CD4-positive, alpha-beta T cell (primary cell): ENCODE results near the gene PPFIBP2. TPM values are rescaled to one million over a fixed set of nuclear protein-coding genes. Genes with fewer than 3 reads are reported as not detected.

Experiments
- ATAC-seq: fragments of 200-7000 bp; cut with Tn5 transposase; one replicate; pipeline ENCODE4 v1.10.0; 2022; ENCODE audit warnings: mild to moderate bottlenecking; ENCODE audit not compliant: poor library complexity
- CTCF ChIA-PET: fragments of 350-600 bp; sonication (Branson Sonifier 250); formaldehyde crosslinking; loops from one replicate; lab custom pipeline; 2021; ENCODE audit warnings: antibody characterized with exemption, inconsistent platforms; lab: Charles Lee
- POLR2A ChIA-PET: fragments of 350-600 bp; sonication (Branson Sonifier 250); formaldehyde crosslinking; loops from one replicate; lab custom pipeline; 2021; ENCODE audit warnings: antibody characterized with exemption, inconsistent platforms; lab: Charles Lee
- DNase-seq, 14 experiments: peaks; one replicate each; pipeline ENCODE4 v3.0.0-alpha.2; 2013 to 2020; ENCODE audit warnings: mixed read lengths in 2 of 14
- H3K27ac ChIP-seq, 2 donors: one replicate each; pipeline versions ENCODE4 v1.5.1 to v1.7.0; 2013; ENCODE audit warnings: low read length in 2 of 2, low read depth in 1 of 2, mild to moderate bottlenecking in 1 of 2
- H3K27me3 ChIP-seq, 2 experiments: 1 replicate in 1 of 2; 2 replicates in 1 of 2; pipeline versions ENCODE4 v1.6.1 to v1.7.0; 2013; ENCODE audit warnings: low read length in 2 of 2, control low read depth in 1 of 2, mild to moderate bottlenecking in 1 of 2, moderate library complexity in 1 of 2; ENCODE audit not compliant: insufficient read depth in 2 of 2, control insufficient read depth in 1 of 2
- H3K36me3 ChIP-seq: one replicate; pipeline ENCODE4 v1.6.1; 2013; ENCODE audit warnings: low read length, control low read depth; ENCODE audit not compliant: insufficient read depth
- H3K4me1 ChIP-seq: one replicate; pipeline ENCODE4 v1.6.1; 2013; ENCODE audit warnings: low read length, control low read depth; ENCODE audit not compliant: insufficient read depth
- H3K4me3 ChIP-seq: one replicate; pipeline ENCODE4 v1.5.1; 2013; ENCODE audit warnings: mild to moderate bottlenecking, low read length, moderate library complexity
- H3K9me3 ChIP-seq, 2 experiments: 1 replicate in 1 of 2; 2 replicates in 1 of 2; pipeline versions ENCODE4 v1.6.1 to v1.7.0; 2013; ENCODE audit warnings: low read length in 2 of 2, mild to moderate bottlenecking in 2 of 2, control low read depth in 1 of 2, moderate library complexity in 1 of 2; ENCODE audit not compliant: control insufficient read depth in 1 of 2, insufficient read depth in 1 of 2
- H3K27ac Mint-ChIP-seq: one replicate; pipeline ENCODE4 v1.8.0; 2020; ENCODE audit warnings: mixed read lengths
- H3K27me3 Mint-ChIP-seq: one replicate; pipeline ENCODE4 v1.8.0; 2021; ENCODE audit warnings: mixed read lengths
- H3K36me3 Mint-ChIP-seq: one replicate; pipeline ENCODE4 v1.8.0; 2021; ENCODE audit warnings: low read depth, mixed read lengths
- H3K4me1 Mint-ChIP-seq: one replicate; pipeline ENCODE4 v1.8.0; 2021; ENCODE audit warnings: low read depth, mixed read lengths
- H3K4me3 Mint-ChIP-seq: one replicate; pipeline ENCODE4 v1.8.0; 2020; ENCODE audit warnings: mild to moderate bottlenecking, mixed read lengths
- H3K9me3 Mint-ChIP-seq: one replicate; pipeline ENCODE4 v1.8.0; 2020; ENCODE audit warnings: mixed read lengths
- intact Hi-C, 2 experiments: fragments of 100-400 bp; cut with DNase I in 1 of 2; cut with micrococcal nuclease in 1 of 2; formaldehyde crosslinking; loops; one replicate each; pipeline versions ENCODE4 v1.15.1 to v1.9.0; 2023 to 2025; cut with DNase I, micrococcal nuclease
- total RNA-seq, 174 experiments: library from RNA in 2 of 174; stranded (reverse) in 2 of 174; gene quantifications; one replicate each; pipeline ENCODE4 v1.2.3 and lab custom pipeline; 2021 to 2026
- TF ChIP-seq, protein P1 (sequence below): fragments of 200-600 bp; IDR thresholded peaks from one replicate; pipeline ENCODE4 v1.8.0; 2022; ENCODE audit warnings: antibody characterized with exemption, mild to moderate bottlenecking

PPFIBP2 gene
- total RNA-seq, 2 experiments from 2014 or later = 27.0 to 35.9 TPM

- no peak overlapping the region for H3K4me3 ChIP-seq
- H3K27me3 ChIP-seq = no peaks in the 10 kb centered on the region
- ATAC-seq = peak; percentile 55
- H3K4me1 ChIP-seq = no peaks in the 10 kb centered on the region
- H3K27me3 Mint-ChIP-seq = no peaks in the 10 kb centered on the region
- H3K9me3 Mint-ChIP-seq = no peaks in the 10 kb centered on the region
- no peak overlapping the region for H3K4me3 Mint-ChIP-seq
- intact Hi-C loops = no loop called here
- no peak overlapping the region for H3K27ac Mint-ChIP-seq
- no peak overlapping the region for H3K27ac ChIP-seq
- TF ChIP-seq, protein P1, sequence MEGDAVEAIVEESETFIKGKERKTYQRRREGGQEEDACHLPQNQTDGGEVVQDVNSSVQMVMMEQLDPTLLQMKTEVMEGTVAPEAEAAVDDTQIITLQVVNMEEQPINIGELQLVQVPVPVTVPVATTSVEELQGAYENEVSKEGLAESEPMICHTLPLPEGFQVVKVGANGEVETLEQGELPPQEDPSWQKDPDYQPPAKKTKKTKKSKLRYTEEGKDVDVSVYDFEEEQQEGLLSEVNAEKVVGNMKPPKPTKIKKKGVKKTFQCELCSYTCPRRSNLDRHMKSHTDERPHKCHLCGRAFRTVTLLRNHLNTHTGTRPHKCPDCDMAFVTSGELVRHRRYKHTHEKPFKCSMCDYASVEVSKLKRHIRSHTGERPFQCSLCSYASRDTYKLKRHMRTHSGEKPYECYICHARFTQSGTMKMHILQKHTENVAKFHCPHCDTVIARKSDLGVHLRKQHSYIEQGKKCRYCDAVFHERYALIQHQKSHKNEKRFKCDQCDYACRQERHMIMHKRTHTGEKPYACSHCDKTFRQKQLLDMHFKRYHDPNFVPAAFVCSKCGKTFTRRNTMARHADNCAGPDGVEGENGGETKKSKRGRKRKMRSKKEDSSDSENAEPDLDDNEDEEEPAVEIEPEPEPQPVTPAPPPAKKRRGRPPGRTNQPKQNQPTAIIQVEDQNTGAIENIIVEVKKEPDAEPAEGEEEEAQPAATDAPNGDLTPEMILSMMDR = peak; percentile 27
- no peaks in the 10 kb centered on the region for H3K36me3 ChIP-seq
- ChIA-PET POLR2A (no interaction called here), CTCF (interaction anchor here (2.2 kb wide), 1 partner anchor 36 kb away, joined by 4 read pairs; no protein-coding TSS in a partner anchor)
- H3K36me3 Mint-ChIP-seq = no peaks in the 10 kb centered on the region
- no peaks in the 10 kb centered on the region for H3K9me3 ChIP-seq
- peaks cover 89% of the 10 kb centered on the region for H3K4me1 Mint-ChIP-seq
- peak in 1 of 14 experiments; percentile 27 for DNase-seq
Measured at GRCh38 chr11:7536100-7536499, 22.3 kb downstream of the PPFIBP2 start.

GRCh38 chr11:7537265-7537664, 23.5 kb downstream of the PPFIBP2 start:
- ChIA-PET CTCF (interaction anchor here (0.7 kb wide), 1 partner anchor 22 kb away, joined by 3 read pairs; no protein-coding TSS in a partner anchor), POLR2A (interaction anchor here (1.7 to 1.9 kb wide), 2 partner anchors 16 to 24 kb away, joined by 7 to 8 read pairs; partner anchors contain the start of gene PPFIBP2)
- H3K4me3 ChIP-seq = no peak overlapping the region
- no peaks in the 10 kb centered on the region for H3K4me1 ChIP-seq
- peak overlapping the region; percentile 9 for H3K4me3 Mint-ChIP-seq
- H3K27ac ChIP-seq = no peak overlapping the region
- DNase-seq (no peak), ATAC-seq (no peak)
- H3K27me3 Mint-ChIP-seq = no peaks in the 10 kb centered on the region
- no peaks in the 10 kb centered on the region for H3K36me3 Mint-ChIP-seq
- no peaks in the 10 kb centered on the region for H3K27me3 ChIP-seq
- intact Hi-C loops = no loop called here
- H3K4me1 Mint-ChIP-seq = peaks cover 90% of the 10 kb centered on the region
- H3K9me3 Mint-ChIP-seq = no peaks in the 10 kb centered on the region
- no peaks in the 10 kb centered on the region for H3K36me3 ChIP-seq
- H3K9me3 ChIP-seq = no peaks in the 10 kb centered on the region
- no peak overlapping the region for H3K27ac Mint-ChIP-seq
- TF ChIP-seq, protein P1 = no peak

- ATAC-seq = peak; percentile 61
Measured at GRCh38 chr11:7538031-7538430, 24.2 kb downstream of the PPFIBP2 start.

More at GRCh38 chr11:7538031-7538430, 24.2 kb downstream of the PPFIBP2 start:
- TF ChIP-seq, protein P1 = no peak
- Histone ChIP-seq H3K4me1 (no peaks in the 10 kb centered on the region), H3K4me3 (no peak overlapping the region), H3K27ac (no peak overlapping the region), H3K9me3 (no peaks in the 10 kb centered on the region), H3K27me3 (no peaks in the 10 kb centered on the region), H3K36me3 (no peaks in the 10 kb centered on the region)
- ChIA-PET CTCF (interaction anchor here (0.7 to 1.0 kb wide), 3 partner anchors 23 to 48 kb away, joined by 3 read pairs; partner anchors contain the start of gene PPFIBP2), POLR2A (interaction anchor here (1.1 to 1.9 kb wide), 3 partner anchors 17 to 25 kb away, joined by 7 to 8 read pairs (median 8); partner anchors contain the start of gene PPFIBP2)
- DNase-seq = peak in 4 of 14 experiments; percentile 9 to 48 (median 40)
- Mint-ChIP-seq H3K4me1 (peaks cover 94% of the 10 kb centered on the region), H3K27ac (peak overlapping the region; percentile 4), H3K4me3 (peak overlapping the region; percentile 40), H3K36me3 (no peaks in the 10 kb centered on the region), H3K9me3 (no peaks in the 10 kb centered on the region), H3K27me3 (no peaks in the 10 kb centered on the region)
- intact Hi-C loops = no loop called here
